Mesodermal cell (in vitro differentiated cells): ENCODE measurements around the gene GRIK1.

ENCODE experiments used
- H3K27ac ChIP-seq: 2 replicates; pipeline ENCODE4 v1.7.0; 2013; ENCODE audit warnings: mild to moderate bottlenecking, low read depth, low read length, moderate library complexity; ENCODE audit not compliant: severe bottlenecking
- H3K36me3 ChIP-seq: 2 replicates; pipeline ENCODE4 v1.7.1; 2013; ENCODE audit warnings: mild to moderate bottlenecking, low read length, moderate library complexity; ENCODE audit not compliant: control insufficient read depth, insufficient read depth
- H3K4me1 ChIP-seq: one replicate; pipeline ENCODE4 v1.7.1; 2013; ENCODE audit warnings: mild to moderate bottlenecking, low read length; ENCODE audit not compliant: insufficient read depth, control insufficient read depth, poor library complexity, severe bottlenecking
- H3K4me3 ChIP-seq: 2 replicates; pipeline ENCODE4 v1.7.0; 2013; ENCODE audit warnings: low read length, control low read depth, mild to moderate bottlenecking; ENCODE audit not compliant: insufficient read depth, poor library complexity, severe bottlenecking; ENCODE audit errors: extremely low read depth
- H3K9me3 ChIP-seq: 2 replicates; pipeline ENCODE4 v1.7.1; 2013; ENCODE audit warnings: mild to moderate bottlenecking, low read length, moderate library complexity; ENCODE audit not compliant: control insufficient read depth
- WGBS, 2 experiments: methylation state at CpG; one replicate each; pipeline ENCODE4 v1.1.5; 2013; ENCODE audit warnings: missing lambda C conversion rate in 2 of 2; ENCODE audit not compliant: insufficient coverage in 2 of 2; 5-methylcytosine and 5-hydroxymethylcytosine counted together

Gene GRIK1

DNA sequence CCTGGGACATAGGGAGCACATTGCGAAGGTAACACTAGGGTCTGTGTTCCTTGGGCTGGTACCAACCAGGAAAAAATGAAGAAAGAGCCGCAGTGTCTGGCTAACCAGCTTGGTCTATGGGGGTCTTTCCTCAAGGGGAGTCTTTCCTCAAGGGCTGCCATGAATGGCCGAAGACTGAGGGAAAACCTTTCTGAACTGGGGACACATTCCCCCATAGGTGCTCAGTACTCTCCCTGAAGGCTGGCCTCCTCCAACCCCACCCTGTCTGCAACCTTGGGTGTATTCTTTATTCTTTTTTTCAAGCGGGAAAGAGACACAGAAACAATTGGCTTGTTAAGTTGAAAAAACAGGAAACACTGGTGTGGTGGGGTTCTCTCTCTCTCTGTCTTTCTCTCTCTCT is 440.6 kb downstream of the GRIK1 start:
- Histone ChIP-seq H3K9me3 (peaks cover 5% of the 10 kb centered on the region), H3K4me3 (no peak overlapping the region), H3K4me1 (peaks cover under 1% of the 10 kb centered on the region), H3K36me3 (no peaks in the 10 kb centered on the region), H3K27ac (no peak overlapping the region)
- 83 to 89% methylated on average over 1 to 2 of the region's 4 CpGs for WGBS, 2 experiments

DNA sequence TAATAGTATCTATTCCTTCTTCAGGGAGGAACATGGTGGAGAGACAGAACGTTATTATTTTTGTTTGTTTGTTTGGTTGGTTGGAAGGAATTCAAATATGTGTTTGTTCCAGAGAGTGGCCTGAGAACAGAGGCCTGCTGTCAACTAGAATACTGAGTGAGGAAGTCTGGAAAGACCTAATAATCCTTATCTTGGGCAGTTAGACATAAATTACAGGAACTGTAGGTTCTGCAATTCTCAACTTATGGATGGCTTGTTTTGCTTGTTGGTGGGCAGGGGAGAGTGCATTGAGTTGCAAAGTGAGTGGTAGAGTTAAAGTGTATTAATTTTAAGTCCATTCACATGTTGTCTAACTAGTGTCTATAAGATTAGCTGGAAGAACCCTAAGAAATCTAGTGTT is 443.5 kb downstream of the GRIK1 start:
- no peak overlapping the region for H3K4me3 ChIP-seq
- no peak overlapping the region for H3K27ac ChIP-seq
- H3K9me3 ChIP-seq, result peaks cover 5% of the 10 kb centered on the region
- no peaks in the 10 kb centered on the region for H3K36me3 ChIP-seq
- no peaks in the 10 kb centered on the region for H3K4me1 ChIP-seq
- 75 to 88% methylated on average over 1 of the region's 1 CpG for WGBS, 2 experiments

DNA sequence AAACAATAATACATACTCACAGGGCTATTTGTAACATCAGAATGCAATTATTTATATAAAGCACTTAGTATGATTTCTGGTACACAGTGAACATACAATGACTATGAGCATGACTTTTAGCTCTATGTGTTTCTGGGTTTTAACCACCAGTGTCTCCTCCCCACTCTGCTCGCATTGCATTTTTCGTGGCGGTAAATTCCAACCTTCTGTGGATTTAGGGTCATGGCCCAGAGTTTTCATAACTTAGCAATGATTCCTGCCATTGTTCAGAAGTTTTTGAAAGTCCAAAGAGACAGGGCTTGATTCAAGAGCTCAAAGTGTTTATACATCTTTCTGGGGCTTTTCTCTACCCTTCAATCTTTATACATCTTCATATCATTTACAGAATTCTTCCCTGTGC is 449.8 kb downstream of the GRIK1 start:
- H3K9me3 ChIP-seq, result peaks cover under 1% of the 10 kb centered on the region
- no peaks in the 10 kb centered on the region for H3K36me3 ChIP-seq
- H3K27ac ChIP-seq, result no peak overlapping the region
- no peak overlapping the region for H3K4me3 ChIP-seq
- WGBS, 2 experiments, result 94 to 96% methylated on average over 3 of the region's 3 CpGs
- no peaks in the 10 kb centered on the region for H3K4me1 ChIP-seq

DNA sequence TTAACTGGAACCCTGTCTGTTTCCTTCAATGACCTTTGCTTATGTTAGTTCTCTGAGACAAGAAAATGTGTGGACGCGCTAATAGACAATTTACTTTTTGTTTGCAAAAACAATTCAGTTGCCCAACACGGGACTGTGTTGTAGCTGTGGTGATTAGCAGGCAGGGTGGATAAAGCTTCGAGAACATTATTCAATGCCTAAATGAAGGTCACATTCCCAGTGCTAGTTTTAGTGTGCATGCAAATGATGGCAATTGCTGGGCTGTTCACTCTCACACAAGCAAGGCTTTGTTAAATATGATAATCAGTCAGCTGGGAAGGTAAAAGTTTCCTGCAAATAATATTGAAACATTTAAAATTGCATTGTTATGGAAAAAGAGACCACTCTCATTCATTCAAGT is 452.6 kb downstream of the GRIK1 start:
- WGBS, 2 experiments, result 73% methylated on average over 3 of the region's 4 CpGs; no CpG with 5 or more reads in 1 of the 2 experiments
- Histone ChIP-seq H3K27ac (peak overlapping the region; percentile 6), H3K4me1 (no peaks in the 10 kb centered on the region), H3K36me3 (no peaks in the 10 kb centered on the region), H3K9me3 (peaks cover 8% of the 10 kb centered on the region), H3K4me3 (no peak overlapping the region)
